BLaER1 treated with 17β-estradiol and CSF1 and Interleukin-3, amounts not matched to agents 10 nM and 100 nM (cell line): ENCODE measurements around the gene KAT6B.
"Not testable (repeated sequence)": the region's sequence is repeated elsewhere in the genome, so short reads cannot be mapped to it uniquely, and the experiment has no call there.

Experiments
- H3K27ac ChIP-seq, 11 experiments: shearing (Covaris generic); formaldehyde crosslinking; 2 replicates each; pipeline ENCODE4 v1.8.1; 2022
- H3K27me3 ChIP-seq, 11 experiments: shearing (Covaris generic); formaldehyde crosslinking; 2 replicates each; pipeline ENCODE4 v1.8.1; 2022
- H3K36me3 ChIP-seq, 11 experiments: shearing (Covaris generic); formaldehyde crosslinking; 2 replicates each; pipeline ENCODE4 v1.8.1; 2022
- H3K4me1 ChIP-seq, 10 experiments: shearing (Covaris generic); formaldehyde crosslinking; 2 replicates each; pipeline ENCODE4 v1.8.1; 2022
- H3K4me2 ChIP-seq, 11 experiments: shearing (Covaris generic); formaldehyde crosslinking; 2 replicates each; pipeline ENCODE4 v1.8.1; 2022
- H3K4me3 ChIP-seq, 10 experiments: shearing (Covaris generic); formaldehyde crosslinking; 2 replicates each; pipeline ENCODE4 v1.8.1; 2022
- H3K9ac ChIP-seq, 11 experiments: shearing (Covaris generic); formaldehyde crosslinking; 2 replicates each; pipeline ENCODE4 v1.8.1; 2022
- H3K9me3 ChIP-seq, 11 experiments: shearing (Covaris generic); formaldehyde crosslinking; replicated peaks in 1 of 11; 2 replicates each; pipeline ENCODE4 v1.8.1; 2022
- H4K20me1 ChIP-seq, 11 experiments: shearing (Covaris generic); formaldehyde crosslinking; 2 replicates each; pipeline ENCODE4 v1.8.1; 2022
- Cebpa-rat ChIP-seq, 11 experiments: shearing (Covaris generic); IDR thresholded peaks; 2 replicates each; pipeline ENCODE4 v1.8.1; 2022

Gene KAT6B

DNA sequence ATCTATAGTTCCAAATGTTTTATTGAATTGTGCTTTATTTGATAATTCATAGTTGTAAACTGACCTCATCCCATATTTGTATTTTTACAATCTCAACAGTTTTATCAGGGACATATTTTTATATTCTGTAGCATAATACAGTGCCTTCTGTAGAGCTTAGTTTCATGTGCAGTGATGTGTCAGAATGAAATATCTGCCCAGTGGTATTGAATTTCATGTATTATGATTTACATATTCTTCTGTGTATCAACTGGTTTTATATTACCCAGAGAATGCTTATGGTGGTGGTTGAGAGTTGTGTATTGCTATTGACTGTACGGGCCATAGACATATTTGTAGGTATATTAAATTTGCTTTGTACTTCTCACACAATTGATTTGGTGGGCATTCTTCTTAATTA, 89.9 kb downstream of the KAT6B start:
- Histone ChIP-seq H4K20me1 (peaks cover 0 to 17% (median 0%) of the 10 kb centered on the region in 11 experiments; a peak in 6 of 22 replicates), H3K9ac (no peak overlapping the region), H3K4me3 (no peak overlapping the region), H3K4me1 (peaks cover 0 to 10% (median under 1%) of the 10 kb centered on the region in 10 experiments; a peak in 5 of 20 replicates), H3K4me2 (no peak overlapping the region), H3K27ac (no peak overlapping the region), H3K27me3 (no peaks in the 10 kb centered on the region), H3K36me3 (peaks cover 7 to 38% (median 17%) of the 10 kb centered on the region in 11 experiments; a peak in 21 of 22 replicates), H3K9me3 (peaks cover 24 to 34% (median 27%) of the 10 kb centered on the region in 11 experiments)
- no peak for TF ChIP-seq Cebpa-rat (IDR thresholded peaks at IDR 0.05)

DNA sequence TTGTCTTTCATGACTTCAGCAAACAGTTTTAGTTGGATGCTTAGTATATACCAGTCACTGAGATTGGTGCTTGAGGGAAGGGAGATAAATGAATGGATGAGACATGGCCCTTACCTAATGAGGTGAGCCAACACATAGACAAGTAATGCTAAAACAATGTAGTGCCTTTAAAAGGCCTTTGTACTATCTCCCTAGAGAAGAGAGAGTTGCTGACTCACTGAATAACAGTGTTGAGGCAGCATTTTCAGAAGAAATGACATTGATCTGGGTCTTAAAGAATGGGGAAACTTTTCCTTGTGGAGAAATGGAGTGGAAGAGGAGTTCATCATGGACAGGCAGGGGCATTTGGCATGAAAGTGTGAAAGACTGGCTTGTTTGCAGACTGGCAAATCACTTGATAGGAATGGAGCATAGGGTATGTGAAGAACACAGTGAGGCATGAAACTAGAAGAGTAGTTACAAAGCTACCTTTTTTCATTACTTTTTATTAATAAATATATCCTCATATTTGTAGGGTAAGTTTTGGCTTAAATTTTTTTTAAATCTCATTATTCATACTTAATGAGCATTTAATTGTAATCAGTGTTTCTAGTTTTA, 91.2 kb downstream of the KAT6B start:
- H3K9me3 ChIP-seq, result peaks cover 24 to 34% (median 27%) of the 10 kb centered on the region in 11 experiments
- H3K4me3 ChIP-seq, result no peak overlapping the region
- peaks cover 0 to 10% (median 4%) of the 10 kb centered on the region in 10 experiments; a peak in 9 of 20 replicates for H3K4me1 ChIP-seq
- TF ChIP-seq Cebpa-rat (IDR thresholded peaks at IDR 0.05), result no peak
- H3K4me2 ChIP-seq, result no peak overlapping the region
- H3K27me3 ChIP-seq, result no peaks in the 10 kb centered on the region
- H4K20me1 ChIP-seq, result peaks cover 0 to 17% (median 0%) of the 10 kb centered on the region in 11 experiments; a peak in 5 of 22 replicates
- peaks cover 7 to 40% (median 17%) of the 10 kb centered on the region in 11 experiments; a peak in 21 of 22 replicates for H3K36me3 ChIP-seq
- no peak overlapping the region for H3K27ac ChIP-seq
- no peak overlapping the region for H3K9ac ChIP-seq

DNA sequence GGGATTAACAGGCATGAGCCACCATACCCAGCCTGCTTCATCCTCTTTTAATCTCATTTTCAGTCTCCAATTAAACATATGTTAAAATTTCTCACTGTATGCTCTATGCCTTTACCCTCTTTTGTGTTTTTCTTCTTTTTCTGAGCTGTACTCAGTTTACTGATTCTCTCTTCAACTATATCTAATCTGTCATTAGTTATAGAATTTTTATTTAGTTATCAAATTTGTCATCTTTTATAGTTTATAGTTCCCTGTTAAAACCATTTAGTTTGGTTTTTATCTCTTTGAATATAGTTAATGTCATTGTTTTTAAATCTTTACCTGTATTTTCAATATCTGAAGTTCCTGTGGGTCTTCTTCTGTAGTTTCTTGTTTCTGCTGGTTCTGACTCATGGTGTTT, 93.3 kb downstream of the KAT6B start:
- TF ChIP-seq Cebpa-rat (IDR thresholded peaks at IDR 0.05), result no peak
- peak overlapping the region in 2 of 10 experiments; percentile 17 to 33; a peak in 1 of 20 replicates for H3K4me3 ChIP-seq
- no peak overlapping the region for H3K4me2 ChIP-seq
- peaks cover 0 to 24% (median 10%) of the 10 kb centered on the region in 10 experiments; a peak in 12 of 20 replicates for H3K4me1 ChIP-seq
- peaks cover 0 to 25% (median 9%) of the 10 kb centered on the region in 11 experiments; a peak in 5 of 22 replicates for H4K20me1 ChIP-seq
- H3K27me3 ChIP-seq, result no peaks in the 10 kb centered on the region
- H3K36me3 ChIP-seq, result peaks cover 7 to 40% (median 17%) of the 10 kb centered on the region in 11 experiments; a peak in 21 of 22 replicates
- H3K27ac ChIP-seq, result no peak overlapping the region
- H3K9ac ChIP-seq, result no peak overlapping the region
- H3K9me3 ChIP-seq, result peaks cover 24 to 34% (median 27%) of the 10 kb centered on the region in 11 experiments

DNA sequence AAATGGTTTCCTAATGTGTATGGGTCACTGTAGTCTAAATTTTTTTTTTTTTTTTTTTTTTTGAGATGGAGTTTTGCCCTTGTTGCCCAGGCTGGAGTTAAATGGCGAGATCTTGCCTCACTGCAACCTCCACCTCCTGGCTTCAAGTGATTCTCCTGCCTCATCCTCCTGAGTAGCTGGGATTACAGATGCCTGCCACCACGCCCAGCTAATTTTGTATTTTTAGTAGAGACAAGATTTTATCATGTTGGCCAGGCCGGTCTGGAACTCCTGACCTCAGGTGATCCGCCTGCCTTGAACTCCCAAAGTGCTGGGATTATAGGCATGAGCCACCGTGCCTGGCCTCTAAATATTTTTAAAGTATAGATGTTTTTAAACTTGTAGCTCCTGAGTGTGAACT, 94.7 kb downstream of the KAT6B start:
- H3K4me1 ChIP-seq, result peaks cover 0 to 24% (median 9%) of the 10 kb centered on the region in 10 experiments; a peak in 11 of 20 replicates
- peaks cover 0 to 32% (median 9%) of the 10 kb centered on the region in 11 experiments; a peak in 5 of 22 replicates for H4K20me1 ChIP-seq
- H3K4me2 ChIP-seq, H3K4me3 ChIP-seq, H3K9ac ChIP-seq, H3K27me3 ChIP-seq, H3K27ac ChIP-seq: not testable (repeated sequence)
- peaks cover 7 to 40% (median 17%) of the 10 kb centered on the region in 11 experiments; a peak in 21 of 22 replicates for H3K36me3 ChIP-seq
- H3K9me3 ChIP-seq, result peaks cover 24 to 34% (median 27%) of the 10 kb centered on the region in 11 experiments

- no peaks in the 10 kb centered on the region for H3K27me3 ChIP-seq
- H3K4me1 ChIP-seq, result peaks cover 0 to 24% (median 9%) of the 10 kb centered on the region in 10 experiments; a peak in 11 of 20 replicates
- peaks cover 7 to 40% (median 19%) of the 10 kb centered on the region in 11 experiments; a peak in 21 of 22 replicates for H3K36me3 ChIP-seq
- H3K9me3 ChIP-seq, result peaks cover 24 to 34% (median 27%) of the 10 kb centered on the region in 11 experiments
- TF ChIP-seq Cebpa-rat (IDR thresholded peaks at IDR 0.05), result no peak
- no peak overlapping the region for H3K4me3 ChIP-seq
- peaks cover 0 to 32% (median 9%) of the 10 kb centered on the region in 11 experiments; a peak in 5 of 22 replicates for H4K20me1 ChIP-seq
- no peak overlapping the region for H3K27ac ChIP-seq
- H3K9ac ChIP-seq, result no peak overlapping the region
- H3K4me2 ChIP-seq, result no peak overlapping the region
These were observed 95.3 kb downstream of the KAT6B start for GRCh38 chr10:74921744-74922143.

GRCh38 chr10:74922921-74923320, 96.5 kb downstream of the KAT6B start:
- no peaks in the 10 kb centered on the region for H3K27me3 ChIP-seq
- H3K9ac ChIP-seq, result no peak overlapping the region
- H3K4me2 ChIP-seq, result peak overlapping the region in 5 of 11 experiments; percentile 1 to 57 (median 35); a peak in 7 of 22 replicates
- peaks cover 0 to 32% (median 12%) of the 10 kb centered on the region in 11 experiments; a peak in 7 of 22 replicates for H4K20me1 ChIP-seq
- no peak overlapping the region for H3K4me3 ChIP-seq
- H3K36me3 ChIP-seq, result peaks cover 7 to 34% (median 19%) of the 10 kb centered on the region in 11 experiments; a peak in 21 of 22 replicates
- H3K9me3 ChIP-seq, result peaks cover 24 to 29% (median 27%) of the 10 kb centered on the region in 11 experiments
- H3K4me1 ChIP-seq, result peaks cover 0 to 24% (median 9%) of the 10 kb centered on the region in 10 experiments; a peak in 11 of 20 replicates
- H3K27ac ChIP-seq, result no peak overlapping the region
- TF ChIP-seq Cebpa-rat (IDR thresholded peaks at IDR 0.05), result no peak

DNA sequence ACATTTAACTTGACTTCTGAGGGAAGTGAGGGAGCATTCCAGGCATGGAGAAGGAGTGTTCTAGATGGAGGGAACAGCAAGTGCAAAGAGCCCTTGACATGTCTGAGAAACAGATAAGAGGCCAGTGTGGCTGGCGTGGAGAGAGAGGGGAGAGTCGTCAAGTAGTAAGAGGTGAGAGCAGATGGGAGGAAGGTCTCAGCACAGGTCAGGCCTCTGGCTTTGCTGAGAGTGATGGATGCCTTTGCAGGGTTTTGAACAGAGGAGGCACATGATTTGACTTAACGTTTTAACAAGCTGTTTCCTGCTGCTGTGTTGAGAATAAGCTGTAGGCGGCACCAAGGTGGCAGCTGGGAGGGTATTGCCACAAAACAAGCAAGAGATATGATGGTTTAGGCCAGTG, 97.2 kb downstream of the KAT6B start:
- Histone ChIP-seq H3K27ac (no peak overlapping the region), H3K4me3 (no peak overlapping the region), H3K4me2 (peak overlapping the region in 6 of 11 experiments; percentile 1 to 57 (median 30); a peak in 6 of 22 replicates), H3K4me1 (peaks cover 0 to 24% (median 9%) of the 10 kb centered on the region in 10 experiments; a peak in 11 of 20 replicates), H3K9me3 (peaks cover 18 to 22% (median 21%) of the 10 kb centered on the region in 11 experiments), H3K27me3 (no peaks in the 10 kb centered on the region), H4K20me1 (peaks cover 0 to 33% (median 12%) of the 10 kb centered on the region in 11 experiments; a peak in 7 of 22 replicates), H3K9ac (no peak overlapping the region), H3K36me3 (peaks cover 7 to 27% (median 15%) of the 10 kb centered on the region in 11 experiments; a peak in 21 of 22 replicates)
- TF ChIP-seq Cebpa-rat (IDR thresholded peaks at IDR 0.05), result no peak

- no peak overlapping the region for H3K4me3 ChIP-seq
- TF ChIP-seq Cebpa-rat (IDR thresholded peaks at IDR 0.05), result no peak
- peaks cover 0 to 35% (median 12%) of the 10 kb centered on the region in 11 experiments; a peak in 7 of 22 replicates for H4K20me1 ChIP-seq
- H3K36me3 ChIP-seq, result peaks cover 2 to 19% (median 7%) of the 10 kb centered on the region in 11 experiments; a peak in 21 of 22 replicates
- H3K4me1 ChIP-seq, result peaks cover 0 to 24% (median 9%) of the 10 kb centered on the region in 10 experiments; a peak in 11 of 20 replicates
- no peaks in the 10 kb centered on the region for H3K27me3 ChIP-seq
- H3K4me2 ChIP-seq, result peak overlapping the region in 1 of 11 experiments; percentile 57; a peak in 1 of 22 replicates
- no peak overlapping the region for H3K27ac ChIP-seq
- H3K9ac ChIP-seq, result no peak overlapping the region
- H3K9me3 ChIP-seq, result peaks cover 10 to 14% (median 13%) of the 10 kb centered on the region in 11 experiments
These were observed 98.0 kb downstream of the KAT6B start for GRCh38 chr10:74924251-74924963.
